ENCODE data around the gene ELAVL1.

GRCh38 chr19:7976461-7976860 is 29.0 kb downstream of the ELAVL1 start:
- TF ChIP-seq POLR2AphosphoS5 (IDR thresholded peaks at IDR 0.05; ENCODE audit: low read depth, low read length) (no peak), POLR2A (IDR thresholded peaks at IDR 0.05; ENCODE audit: low read depth, low read length) (no peak), TAF1 (IDR thresholded peaks at IDR 0.05; ENCODE audit: borderline replicate concordance, low read depth, low read length) (no peak)

Data from GM12892 (cell line).